Fibroblast of lung (primary cell): Measurements from ENCODE around the gene INPP5A. TPM values are rescaled to one million over a fixed set of nuclear protein-coding genes. Genes with fewer than 3 reads are reported as not detected.

Source experiments
- DNase-seq, 2 donors: peaks; one replicate each; pipeline versions ENCODE4 v3.0.0 to v3.0.0-alpha.2; 2010; ENCODE audit warnings: low read depth in 2 of 2
- H2AFZ ChIP-seq: 2 replicates; pipeline ENCODE4 v1.5.1; 2012; ENCODE audit warnings: low read length, control low read depth, inconsistent platforms
- H3K27ac ChIP-seq: 2 replicates; pipeline ENCODE4 v1.5.1; 2011; ENCODE audit warnings: low read length, control low read depth; ENCODE audit not compliant: insufficient read depth
- H3K27me3 ChIP-seq: 2 replicates; pipeline ENCODE4 v1.5.1; 2011; ENCODE audit warnings: mild to moderate bottlenecking, low read length; ENCODE audit not compliant: control insufficient read depth, insufficient read depth
- H3K36me3 ChIP-seq: 2 replicates; pipeline ENCODE4 v1.5.1; 2011; ENCODE audit warnings: low read length; ENCODE audit not compliant: control insufficient read depth, insufficient read depth
- H3K4me1 ChIP-seq: 2 replicates; pipeline ENCODE4 v1.5.1; 2011; ENCODE audit warnings: low read length; ENCODE audit not compliant: control insufficient read depth, insufficient read depth; ENCODE audit errors: extremely low read depth
- H3K4me2 ChIP-seq: 2 replicates; pipeline ENCODE4 v1.5.1; 2011; ENCODE audit warnings: low read length, control low read depth; ENCODE audit not compliant: insufficient read depth; ENCODE audit errors: extremely low read depth
- H3K4me3 ChIP-seq, 4 experiments: fragments of 200-600 bp in 1 of 4; sonication (generic) in 1 of 4; replicated peaks in 1 of 4; 2 replicates each; pipeline ENCODE4 v1.5.1; 2011 to 2016; ENCODE audit warnings: low read length in 4 of 4, low read depth in 3 of 4, mild to moderate bottlenecking in 3 of 4, control low read depth in 2 of 4, inconsistent platforms in 1 of 4, mixed read lengths in 1 of 4; ENCODE audit not compliant: insufficient read depth in 1 of 4; ENCODE audit errors: control extremely low read depth in 1 of 4
- H3K79me2 ChIP-seq: 2 replicates; pipeline ENCODE4 v1.5.1; 2012; ENCODE audit warnings: mild to moderate bottlenecking, low read length, inconsistent platforms; ENCODE audit not compliant: control insufficient read depth, insufficient read depth
- H3K9ac ChIP-seq: 2 replicates; pipeline ENCODE4 v1.5.1; 2011; ENCODE audit warnings: mild to moderate bottlenecking, low read length, control low read depth; ENCODE audit not compliant: insufficient read depth
- H3K9me3 ChIP-seq: 2 replicates; pipeline ENCODE4 v1.5.1; 2012; ENCODE audit warnings: low read depth, low read length; ENCODE audit not compliant: control insufficient read depth, insufficient read depth
- H4K20me1 ChIP-seq: 2 replicates; pipeline ENCODE4 v1.5.1; 2011; ENCODE audit warnings: low read length; ENCODE audit not compliant: control insufficient read depth, insufficient read depth; ENCODE audit errors: extremely low read depth
- EZH2 ChIP-seq: IDR thresholded peaks from 2 replicates; pipeline ENCODE4 v1.5.1; 2012; ENCODE audit warnings: low read length, control low read depth, mild to moderate bottlenecking; ENCODE audit errors: missing control alignments
- polyA plus RNA-seq, 2 donors: library from polyadenylated mRNA; depleted of rRNA in 1 of 2; stranded (reverse) in 1 of 2; unstranded in 1 of 2; fragments of >200 nt; gene quantifications; 2 replicates each; pipeline ENCODE4 v1.2.1, GENCODE V29; 2011 to 2012; ENCODE audit warnings: missing spikeins in 1 of 2
- total RNA-seq: library from RNA; depleted of rRNA; stranded (reverse); fragments of >200 nt; gene quantifications from 2 replicates; pipeline ENCODE4 v1.2.1, GENCODE V29; 2014
- TF ChIP-seq, protein P1 (sequence below), 2 donors: IDR thresholded peaks in 1 of 2; conservative IDR thresholded peaks in 1 of 2; 1 replicate in 1 of 2; 2 replicates in 1 of 2; pipeline ENCODE4 v1.5.1; 2011 to 2012; ENCODE audit warnings: low read length in 2 of 2, control low read depth in 1 of 2, inconsistent platforms in 1 of 2, low read depth in 1 of 2, mild to moderate bottlenecking in 1 of 2

Gene INPP5A
- total and polyA plus RNA-seq, 2 donors (not counting 1 experiment from before 2014, with no cell fraction given): 24.6 to 39.9 TPM

- Histone ChIP-seq H3K9ac (no peak overlapping the region), H3K9me3 (no peaks in the 10 kb centered on the region), H3K4me1 (no peaks in the 10 kb centered on the region), H2AFZ (no peak overlapping the region), H3K27ac (no peak overlapping the region), H3K4me2 (no peak overlapping the region), H4K20me1 (no peaks in the 10 kb centered on the region), H3K36me3 (peaks cover 6% of the 10 kb centered on the region), H3K4me3 (no peak overlapping the region), H3K27me3 (no peaks in the 10 kb centered on the region), H3K79me2 (no peaks in the 10 kb centered on the region)
- TF ChIP-seq EZH2: no peak
- TF ChIP-seq, protein P1, sequence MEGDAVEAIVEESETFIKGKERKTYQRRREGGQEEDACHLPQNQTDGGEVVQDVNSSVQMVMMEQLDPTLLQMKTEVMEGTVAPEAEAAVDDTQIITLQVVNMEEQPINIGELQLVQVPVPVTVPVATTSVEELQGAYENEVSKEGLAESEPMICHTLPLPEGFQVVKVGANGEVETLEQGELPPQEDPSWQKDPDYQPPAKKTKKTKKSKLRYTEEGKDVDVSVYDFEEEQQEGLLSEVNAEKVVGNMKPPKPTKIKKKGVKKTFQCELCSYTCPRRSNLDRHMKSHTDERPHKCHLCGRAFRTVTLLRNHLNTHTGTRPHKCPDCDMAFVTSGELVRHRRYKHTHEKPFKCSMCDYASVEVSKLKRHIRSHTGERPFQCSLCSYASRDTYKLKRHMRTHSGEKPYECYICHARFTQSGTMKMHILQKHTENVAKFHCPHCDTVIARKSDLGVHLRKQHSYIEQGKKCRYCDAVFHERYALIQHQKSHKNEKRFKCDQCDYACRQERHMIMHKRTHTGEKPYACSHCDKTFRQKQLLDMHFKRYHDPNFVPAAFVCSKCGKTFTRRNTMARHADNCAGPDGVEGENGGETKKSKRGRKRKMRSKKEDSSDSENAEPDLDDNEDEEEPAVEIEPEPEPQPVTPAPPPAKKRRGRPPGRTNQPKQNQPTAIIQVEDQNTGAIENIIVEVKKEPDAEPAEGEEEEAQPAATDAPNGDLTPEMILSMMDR (conservative IDR thresholded peaks at IDR 0.05 in 1 of 2, IDR thresholded peaks at IDR 0.05 in 1 of 2; ENCODE audit: low read depth in 1 of 2, low read length in 2 of 2): no peak
- DNase-seq: no peak
These were observed 122.8 kb downstream of the INPP5A start for GRCh38 chr10:132660385-132660784.

DNA sequence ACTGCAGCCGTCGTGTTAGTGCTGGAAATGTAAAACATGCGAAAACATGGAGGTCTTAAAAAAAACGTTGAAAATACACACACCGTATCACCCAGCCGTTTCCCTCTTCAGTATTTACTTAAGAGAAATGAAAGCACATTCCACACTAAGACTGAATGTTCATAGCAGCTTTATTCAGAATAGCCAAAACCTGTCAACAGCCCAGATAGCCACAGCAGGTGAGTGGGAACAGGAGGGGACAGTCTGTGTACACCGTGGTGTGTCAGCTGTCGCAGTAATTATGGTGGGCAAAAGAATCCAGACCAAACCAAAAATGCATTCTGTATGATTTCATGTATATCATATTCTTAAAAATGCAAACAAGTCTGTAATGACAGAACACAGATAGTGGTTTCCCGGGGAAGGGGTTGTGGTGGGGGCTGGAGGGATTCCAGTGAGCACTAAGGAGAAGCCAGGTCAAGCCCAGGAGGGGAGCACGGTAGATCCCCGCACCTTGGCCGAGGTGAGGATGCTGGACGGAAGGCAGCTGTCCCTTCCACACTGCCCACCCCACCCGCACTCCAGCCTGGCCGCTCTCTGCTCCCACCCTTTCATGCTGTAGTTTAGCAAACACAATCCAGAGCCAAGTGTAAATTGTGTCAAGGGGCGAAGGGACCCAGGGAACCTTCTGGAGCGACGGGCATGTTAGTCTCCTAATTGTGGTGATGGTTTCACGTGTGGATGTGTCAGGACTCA, 124.8 kb downstream of the INPP5A start:
- Histone ChIP-seq H3K27me3 (no peaks in the 10 kb centered on the region), H3K79me2 (no peaks in the 10 kb centered on the region), H3K27ac (no peak overlapping the region), H3K9ac (no peak overlapping the region), H3K4me1 (peaks cover 4% of the 10 kb centered on the region), H2AFZ (no peak overlapping the region), H4K20me1 (no peaks in the 10 kb centered on the region), H3K9me3 (no peaks in the 10 kb centered on the region), H3K4me3 (no peak overlapping the region), H3K4me2 (no peak overlapping the region), H3K36me3 (peaks cover 6% of the 10 kb centered on the region)
- DNase-seq: no peak
- no peak for TF ChIP-seq EZH2
- TF ChIP-seq, protein P1 (conservative IDR thresholded peaks at IDR 0.05 in 1 of 2, IDR thresholded peaks at IDR 0.05 in 1 of 2; ENCODE audit: low read depth in 1 of 2, low read length in 2 of 2): no peak

- Histone ChIP-seq H3K9me3 (no peaks in the 10 kb centered on the region), H3K36me3 (peaks cover 6% of the 10 kb centered on the region), H3K27ac (no peak overlapping the region), H2AFZ (no peak overlapping the region), H3K79me2 (no peaks in the 10 kb centered on the region), H3K27me3 (no peaks in the 10 kb centered on the region), H3K4me3 (no peak overlapping the region), H3K9ac (no peak overlapping the region), H3K4me1 (peaks cover 8% of the 10 kb centered on the region), H4K20me1 (no peaks in the 10 kb centered on the region), H3K4me2 (no peak overlapping the region)
- no peak for DNase-seq
- TF ChIP-seq, protein P1 (conservative IDR thresholded peaks at IDR 0.05 in 1 of 2, IDR thresholded peaks at IDR 0.05 in 1 of 2; ENCODE audit: low read depth in 1 of 2, low read length in 2 of 2): no peak
- TF ChIP-seq EZH2: no peak
These were observed 126.2 kb downstream of the INPP5A start for GRCh38 chr10:132663666-132664365.
